Measurements from ENCODE around the gene ZC3H18. TPM values are rescaled to one million over a fixed set of nuclear protein-coding genes. Genes with fewer than 3 reads are reported as not detected.

The ZC3H18 gene
- total RNA-seq, 2 donors from 2014 or later = 7.9 to 10.0 TPM

GRCh38 chr16:88527937-88528743 lies 42.1 kb upstream of the ZC3H18 start:
- peaks cover 0 to 48% of the 10 kb centered on the region in 2 donors for H3K4me1 ChIP-seq
- no peak for DNase-seq (ENCODE audit: low spot score)

GRCh38 chr16:88528902-88529318 lies 41.3 kb upstream of the ZC3H18 start:
- Histone ChIP-seq H3K4me1 (peaks cover 0 to 43% of the 10 kb centered on the region in 2 donors), H3K27me3 (no peaks in the 10 kb centered on the region), H3K4me3 (no peak overlapping the region), H3K36me3 (no peaks in the 10 kb centered on the region), H3K9me3 (no peaks in the 10 kb centered on the region), H3K27ac (no peak overlapping the region)
- no peak for TF ChIP-seq CTCF (IDR thresholded peaks at IDR 0.05)
- no peak for DNase-seq (ENCODE audit: low spot score)

More at GRCh38 chr16:88527937-88528743, 42.1 kb upstream of the ZC3H18 start:
- Histone ChIP-seq H3K4me3 (no peak overlapping the region), H3K27ac (no peak overlapping the region), H3K27me3 (no peaks in the 10 kb centered on the region), H3K36me3 (no peaks in the 10 kb centered on the region), H3K9me3 (no peaks in the 10 kb centered on the region)
- TF ChIP-seq CTCF (IDR thresholded peaks at IDR 0.05) = no peak

- DNase-seq (ENCODE audit: low spot score) = no peak
- no peak for TF ChIP-seq CTCF (IDR thresholded peaks at IDR 0.05)
- H3K36me3 ChIP-seq = no peaks in the 10 kb centered on the region
- peaks cover 0 to 37% of the 10 kb centered on the region in 2 donors for H3K4me1 ChIP-seq
- no peak overlapping the region for H3K4me3 ChIP-seq
- H3K9me3 ChIP-seq = no peaks in the 10 kb centered on the region
- no peaks in the 10 kb centered on the region for H3K27me3 ChIP-seq
- no peak overlapping the region for H3K27ac ChIP-seq
These were observed 40.6 kb upstream of the ZC3H18 start for GRCh38 chr16:88529596-88529995.

GRCh38 chr16:88530051-88530857 lies 39.9 kb upstream of the ZC3H18 start:
- DNase-seq (ENCODE audit: low spot score) = no peak
- H3K27ac ChIP-seq = no peak overlapping the region
- H3K27me3 ChIP-seq = no peaks in the 10 kb centered on the region
- no peak for TF ChIP-seq CTCF (IDR thresholded peaks at IDR 0.05)
- no peaks in the 10 kb centered on the region for H3K36me3 ChIP-seq
- H3K9me3 ChIP-seq = no peaks in the 10 kb centered on the region
- peaks cover 0 to 36% of the 10 kb centered on the region in 2 donors for H3K4me1 ChIP-seq
- no peak overlapping the region for H3K4me3 ChIP-seq

GRCh38 chr16:88530858-88531203 lies 39.4 kb upstream of the ZC3H18 start:
- H3K4me1 ChIP-seq = peaks cover 0 to 36% of the 10 kb centered on the region in 2 donors
- H3K36me3 ChIP-seq = no peaks in the 10 kb centered on the region
- H3K9me3 ChIP-seq = no peaks in the 10 kb centered on the region
- TF ChIP-seq CTCF (IDR thresholded peaks at IDR 0.05) = no peak
- no peak for DNase-seq (ENCODE audit: low spot score)
- no peaks in the 10 kb centered on the region for H3K27me3 ChIP-seq
- no peak overlapping the region for H3K27ac ChIP-seq
- H3K4me3 ChIP-seq = no peak overlapping the region

Measured in right atrium auricular region (tissue), 2 donors.